ENCODE measurements around the gene STARD3NL.
"Not testable (repeated sequence)": the region's sequence is repeated elsewhere in the genome, so short reads cannot be mapped to it uniquely, and the experiment has no call there.

The STARD3NL gene

GRCh38 chr7:38178004-38178694 lies at the start of gene STARD3NL:
TSS of gene STARD3NL (plus strand) at chr7:38178245. CDS start at chr7:38207505, 29,260 bp downstream.
- DNase-seq (ENCODE audit: low spot score), result peak; percentile 99

GRCh38 chr7:38129162-38129561 lies 48.9 kb upstream of the STARD3NL start:
- no peak for DNase-seq (ENCODE audit: low spot score)

GRCh38 chr7:38129579-38129978 lies 48.5 kb upstream of the STARD3NL start:
- DNase-seq (ENCODE audit: low spot score), result no peak

GRCh38 chr7:38138171-38138570 lies 39.9 kb upstream of the STARD3NL start:
- no peak for DNase-seq (ENCODE audit: low spot score)

- no peak for DNase-seq (ENCODE audit: low spot score)
Measured at GRCh38 chr7:38141187-38141586, 36.9 kb upstream of the STARD3NL start.

- DNase-seq (ENCODE audit: low spot score), result no peak
Measured at GRCh38 chr7:38142736-38143135, 35.3 kb upstream of the STARD3NL start.

- no peak for DNase-seq (ENCODE audit: low spot score)
Measured at GRCh38 chr7:38147005-38147404, 31.0 kb upstream of the STARD3NL start.

- no peak for DNase-seq (ENCODE audit: low spot score)
Measured at GRCh38 chr7:38151556-38151955, 26.5 kb upstream of the STARD3NL start.

GRCh38 chr7:38153515-38153914 lies 24.5 kb upstream of the STARD3NL start:
- no peak for DNase-seq (ENCODE audit: low spot score)

GRCh38 chr7:38154278-38154677 lies 23.8 kb upstream of the STARD3NL start:
- DNase-seq (ENCODE audit: low spot score), result no peak

- no peak for DNase-seq (ENCODE audit: low spot score)
Measured at GRCh38 chr7:38160003-38160571, 18.0 kb upstream of the STARD3NL start.

- no peak for DNase-seq (ENCODE audit: low spot score)
Measured at GRCh38 chr7:38162036-38162435, 16.0 kb upstream of the STARD3NL start.

- DNase-seq (ENCODE audit: low spot score), result no peak
Measured at GRCh38 chr7:38163671-38164070, 14.4 kb upstream of the STARD3NL start.

GRCh38 chr7:38168890-38169570 lies 9.0 kb upstream of the STARD3NL start:
- no peak for DNase-seq (ENCODE audit: low spot score)

GRCh38 chr7:38169847-38170246 lies 8.2 kb upstream of the STARD3NL start:
- peak; percentile 90 for DNase-seq (ENCODE audit: low spot score)

- no peak for DNase-seq (ENCODE audit: low spot score)
Measured at GRCh38 chr7:38171623-38172391, 6.2 kb upstream of the STARD3NL start.

GRCh38 chr7:38175547-38175946 lies 2.5 kb upstream of the STARD3NL start:
- DNase-seq (ENCODE audit: low spot score), result not testable (repeated sequence)

GRCh38 chr7:38177621-38178003 lies 433 bp upstream of the STARD3NL start:
- no peak for DNase-seq (ENCODE audit: low spot score)

- DNase-seq (ENCODE audit: low spot score), result peak; percentile 38
Measured at GRCh38 chr7:38178695-38179344, 775 bp downstream of the STARD3NL start.

GRCh38 chr7:38179776-38180226 lies 1.8 kb downstream of the STARD3NL start:
- DNase-seq (ENCODE audit: low spot score), result no peak

- DNase-seq (ENCODE audit: low spot score), result no peak
Measured at GRCh38 chr7:38181111-38181510, 3.1 kb downstream of the STARD3NL start.

GRCh38 chr7:38182450-38182849 lies 4.4 kb downstream of the STARD3NL start:
- no peak for DNase-seq (ENCODE audit: low spot score)

All from AG08395 (cell line).